ENCODE results near the gene TRPC1. TPM values are rescaled to one million over a fixed set of nuclear protein-coding genes. Genes with fewer than 3 reads are reported as not detected.
"Not testable (repeated sequence)": the region's sequence is repeated elsewhere in the genome, so short reads cannot be mapped to it uniquely, and the experiment has no call there.

The TRPC1 gene
- polyA plus RNA-seq, 10 donors: 6.5 to 14.3 (median 8.1) TPM

DNA sequence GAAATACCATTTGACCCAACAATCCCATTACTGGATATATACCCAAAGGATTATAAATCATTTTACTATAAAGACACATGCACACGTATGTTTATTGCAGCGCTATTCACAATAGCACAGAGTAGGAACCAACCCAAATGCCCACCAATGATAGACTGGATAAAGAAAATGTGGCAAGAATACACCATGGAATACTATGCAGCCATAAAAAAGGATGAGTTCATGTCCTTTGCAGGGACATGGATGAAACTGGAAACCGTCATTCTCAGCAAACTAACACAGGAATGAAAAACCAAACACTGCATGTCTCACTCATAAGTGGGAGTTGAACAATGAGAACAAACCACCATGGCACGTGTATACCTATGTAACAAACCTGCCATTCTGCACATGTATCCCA, 26.7 kb downstream of the TRPC1 start:
- not testable (repeated sequence) for DNase-seq

DNA sequence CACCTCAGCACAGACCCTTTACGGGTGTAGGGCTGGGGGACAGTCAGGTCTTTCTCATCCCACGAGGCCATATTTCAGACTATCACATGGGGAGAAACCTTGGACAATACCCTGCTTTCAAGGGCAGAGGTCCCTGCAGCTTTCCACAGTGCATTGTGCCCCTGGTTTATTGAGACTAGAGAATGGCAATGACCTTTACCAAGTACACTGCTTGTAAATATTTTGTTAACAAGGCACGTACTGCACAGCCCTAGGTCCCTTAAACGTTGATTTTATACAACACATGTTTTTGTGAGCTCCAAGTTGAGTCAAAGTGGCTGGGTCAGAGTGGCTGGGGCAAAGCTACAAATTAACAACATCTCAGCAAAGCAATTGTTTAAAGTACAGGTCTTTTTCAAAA, 28.8 kb downstream of the TRPC1 start:
- DNase-seq: not testable (repeated sequence)

DNA sequence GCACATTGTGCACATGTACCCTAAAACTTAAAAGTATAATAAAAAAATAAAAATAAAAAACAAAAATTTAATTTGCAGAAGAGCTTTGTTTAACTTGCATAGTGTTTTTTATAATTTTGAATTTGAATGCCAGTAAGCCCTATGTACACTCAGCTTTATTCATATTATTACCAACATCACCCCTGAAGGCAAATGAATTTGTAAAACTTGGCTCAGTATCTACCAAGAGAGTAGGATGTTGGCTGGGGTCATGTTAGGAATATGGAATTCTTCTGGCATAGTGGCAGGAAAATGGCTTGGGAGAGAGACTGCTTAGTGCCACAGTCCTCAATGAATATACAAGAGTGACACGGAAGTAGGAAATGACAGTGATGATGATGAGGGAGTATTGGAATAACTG, 30.7 kb downstream of the TRPC1 start:
- no peak for DNase-seq

DNA sequence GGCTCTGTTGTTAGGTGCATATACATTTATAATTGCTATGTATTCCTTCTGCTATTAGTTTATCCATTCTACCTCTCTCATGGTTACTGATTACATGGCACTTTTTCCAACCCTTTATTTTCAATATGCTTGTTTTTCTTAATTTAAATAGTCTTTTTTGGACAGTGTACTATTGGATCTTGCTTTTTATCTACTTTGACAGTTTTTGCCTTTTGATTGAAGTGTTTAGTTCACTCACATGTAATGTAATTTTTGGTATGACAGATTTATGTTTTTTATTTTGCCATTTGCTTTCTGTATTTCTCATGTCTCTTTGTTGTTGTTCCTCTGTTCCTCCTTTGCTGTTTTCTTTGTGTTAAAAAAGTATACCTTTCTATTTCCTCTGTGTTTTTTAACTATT, 44.5 kb downstream of the TRPC1 start:
- no peak for DNase-seq

DNA sequence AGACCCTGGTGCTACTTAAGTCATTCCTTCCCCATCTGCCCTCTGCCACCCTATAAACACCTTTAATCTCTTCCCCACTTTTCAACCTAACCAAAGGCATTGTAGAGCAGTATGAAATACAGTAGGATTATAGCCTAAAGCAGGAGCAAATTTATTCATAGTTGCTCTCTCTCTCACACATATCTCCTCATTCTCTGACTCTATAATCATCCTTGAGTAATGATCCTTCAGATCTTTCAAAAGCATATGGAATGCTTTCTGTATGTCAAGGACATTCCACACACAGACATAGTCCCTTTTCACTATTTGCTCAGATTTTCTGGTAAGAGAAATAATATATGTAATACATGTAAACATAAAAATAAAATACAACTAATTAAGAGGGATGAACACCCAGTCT, 54.1 kb downstream of the TRPC1 start:
- DNase-seq: no peak

DNA sequence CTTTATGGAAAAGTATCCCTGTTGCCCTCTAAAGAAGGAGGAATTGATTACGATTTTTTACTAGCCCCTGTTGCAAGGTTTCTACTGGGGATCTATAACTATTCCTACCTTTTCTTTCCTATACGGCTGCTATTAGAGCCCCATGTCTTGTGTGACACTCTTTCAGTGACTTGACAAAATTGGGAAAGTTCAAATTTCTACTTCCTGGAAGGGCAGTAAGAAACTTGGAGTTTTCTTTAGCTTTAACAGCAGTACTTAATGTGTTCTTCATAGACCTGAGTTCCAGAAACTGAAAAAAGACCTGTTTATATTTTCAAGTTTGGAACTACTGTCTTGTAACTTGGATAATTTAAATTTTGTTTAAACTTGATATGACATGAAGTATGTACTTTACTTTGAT, 54.7 kb downstream of the TRPC1 start:
- DNase-seq: no peak

DNA sequence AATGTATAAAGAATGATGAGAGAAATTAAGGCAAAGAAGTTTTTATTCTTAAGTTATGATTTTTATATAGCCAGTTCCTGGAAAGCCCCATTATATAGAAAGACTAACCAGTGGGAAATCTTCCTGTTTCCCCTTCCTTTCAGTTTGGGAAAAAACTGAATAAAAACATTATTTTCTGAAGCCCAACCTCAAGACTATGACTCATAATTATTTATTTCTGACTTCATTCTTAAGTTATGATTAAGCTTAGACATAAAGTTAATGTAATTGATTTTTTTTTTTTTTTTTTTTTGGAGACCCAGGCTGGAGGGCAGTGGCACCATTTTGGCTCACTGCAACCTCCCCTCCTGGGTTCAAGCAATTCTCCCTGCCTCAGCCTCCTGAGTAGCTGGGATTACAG, 55.8 kb downstream of the TRPC1 start:
- DNase-seq: no peak

DNA sequence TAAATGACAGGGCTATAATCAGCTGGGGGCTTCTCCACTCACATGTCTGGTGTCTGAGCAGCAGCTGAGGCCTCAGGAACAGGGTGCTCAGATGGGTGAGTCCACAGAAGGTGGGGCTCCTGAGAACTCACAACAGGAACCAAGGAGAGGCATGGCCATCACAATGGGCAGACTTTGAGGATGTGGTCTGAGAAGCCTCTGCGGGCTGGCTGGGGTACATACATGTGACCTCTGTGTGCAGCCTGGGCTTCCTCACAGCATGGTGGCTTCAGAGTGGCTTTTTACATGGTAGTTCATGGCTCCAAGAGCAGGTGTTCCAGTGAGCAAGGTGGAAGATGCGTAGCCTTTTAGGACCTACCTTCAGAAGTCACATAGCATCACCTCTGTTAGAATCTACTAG, 58.8 kb downstream of the TRPC1 start:
- no peak for DNase-seq

DNA sequence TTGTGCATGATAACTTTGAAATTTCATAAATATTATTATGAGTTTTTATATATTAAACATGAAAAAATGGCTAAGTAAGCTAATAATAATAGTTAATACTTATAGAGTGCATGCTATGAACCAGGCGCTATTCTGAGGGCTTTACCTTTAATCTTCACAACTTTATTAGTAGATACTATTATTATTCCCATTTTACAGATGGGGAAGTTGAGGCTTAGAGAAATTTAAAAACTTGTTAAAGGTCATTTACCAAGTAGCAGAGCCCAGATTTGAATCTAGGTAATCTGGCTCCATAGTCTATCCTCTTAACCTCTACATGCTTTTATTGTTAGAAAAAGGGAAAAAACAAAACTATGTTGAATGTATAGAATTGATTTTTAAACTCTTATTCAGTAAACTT, 60.4 kb downstream of the TRPC1 start:
- no peak for DNase-seq

DNA sequence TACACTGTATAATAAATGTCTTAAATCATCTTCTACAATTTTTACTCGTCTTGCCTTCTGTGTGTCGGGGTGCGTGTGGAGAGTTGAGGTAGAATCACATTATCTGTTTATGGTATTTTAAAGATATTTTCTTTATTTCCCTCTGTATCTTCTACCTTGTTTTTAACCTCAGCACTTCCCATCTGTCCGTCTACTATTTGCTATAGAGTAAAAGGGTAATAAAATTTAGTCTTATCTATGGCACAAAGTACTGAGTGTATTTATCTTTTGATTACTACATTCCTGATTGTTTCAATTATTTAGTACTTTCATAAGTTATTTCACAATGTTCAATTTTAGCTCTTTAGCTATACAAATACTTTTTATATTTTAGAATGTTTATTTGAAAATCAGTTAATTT, 62.2 kb downstream of the TRPC1 start:
- DNase-seq: no peak

DNA sequence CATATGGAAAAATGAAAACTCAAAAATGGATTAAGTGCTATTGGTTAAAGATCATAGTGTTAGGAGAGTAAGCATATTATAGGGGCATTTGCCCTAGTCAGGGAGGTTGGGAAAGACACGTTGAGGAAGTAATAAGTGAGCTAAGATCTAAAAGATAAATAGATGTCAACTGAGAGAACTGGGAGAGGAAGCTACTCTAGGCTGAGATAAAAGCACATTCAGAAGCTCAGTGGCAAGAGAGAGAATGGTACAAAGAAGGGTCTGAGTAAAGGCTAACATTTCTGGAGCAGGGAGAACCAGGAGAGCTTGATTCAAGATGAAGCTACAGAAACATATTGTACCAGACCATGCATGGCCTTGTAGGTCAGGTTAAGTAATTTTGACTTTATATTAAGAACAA, 63.9 kb downstream of the TRPC1 start:
- DNase-seq: no peak

DNA sequence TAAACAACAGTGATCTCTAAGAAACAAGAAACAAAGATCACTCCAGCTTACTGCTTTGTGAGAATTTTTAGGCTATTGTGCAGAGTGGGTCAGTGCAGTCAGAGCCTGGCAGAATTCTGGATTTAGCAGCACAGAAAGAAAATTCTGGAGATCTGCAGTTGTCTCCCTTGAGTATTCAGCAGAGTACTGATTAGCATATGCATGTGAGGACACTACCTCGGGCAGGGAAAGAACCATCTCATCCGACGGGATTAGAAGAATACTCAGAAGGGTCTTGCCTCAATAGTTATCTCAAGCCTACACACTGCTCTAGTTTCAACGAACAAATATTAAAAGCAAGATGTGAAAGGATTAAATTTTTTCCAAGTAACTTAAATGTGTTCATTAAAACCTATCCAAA, 70.7 kb downstream of the TRPC1 start:
- no peak for DNase-seq

DNA sequence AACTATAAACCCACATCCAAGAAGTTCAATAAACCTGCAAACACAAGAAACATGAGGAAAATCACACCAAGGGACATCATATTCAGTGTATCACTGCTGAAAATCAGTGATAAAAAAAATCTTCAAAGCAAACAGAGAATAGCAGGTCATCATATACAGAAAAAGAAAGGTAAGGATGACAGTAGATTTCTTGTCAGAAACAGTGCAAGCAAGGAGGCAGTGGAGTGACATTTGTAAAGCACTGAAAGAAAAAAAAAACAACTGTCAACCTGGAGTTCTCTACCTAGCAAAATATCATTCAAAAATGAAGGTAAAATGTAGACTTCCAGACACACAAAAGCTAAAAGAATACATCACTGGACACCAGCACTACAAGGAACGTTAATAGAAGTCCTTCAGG, 71.5 kb downstream of the TRPC1 start:
- no peak for DNase-seq

DNA sequence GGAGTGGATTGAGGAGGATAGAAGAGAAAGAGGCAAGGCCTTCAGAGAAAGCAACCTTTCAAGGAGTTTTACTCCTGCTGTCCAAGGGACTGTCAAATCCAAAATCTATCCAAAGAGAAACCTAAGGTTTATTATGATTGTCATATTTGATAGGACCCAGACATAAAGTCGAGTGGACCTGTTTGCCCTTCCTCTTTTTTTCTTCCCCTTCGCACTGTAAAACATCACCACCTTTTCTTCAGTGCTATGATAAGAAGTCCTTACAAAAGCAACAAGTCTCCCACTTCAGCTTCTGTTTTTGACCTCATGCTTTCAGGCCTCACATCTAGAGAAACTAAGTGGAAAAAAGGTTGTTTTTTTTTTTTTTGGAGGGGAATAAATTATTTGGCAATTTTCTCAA, 73.0 kb downstream of the TRPC1 start:
- no peak for DNase-seq

DNA sequence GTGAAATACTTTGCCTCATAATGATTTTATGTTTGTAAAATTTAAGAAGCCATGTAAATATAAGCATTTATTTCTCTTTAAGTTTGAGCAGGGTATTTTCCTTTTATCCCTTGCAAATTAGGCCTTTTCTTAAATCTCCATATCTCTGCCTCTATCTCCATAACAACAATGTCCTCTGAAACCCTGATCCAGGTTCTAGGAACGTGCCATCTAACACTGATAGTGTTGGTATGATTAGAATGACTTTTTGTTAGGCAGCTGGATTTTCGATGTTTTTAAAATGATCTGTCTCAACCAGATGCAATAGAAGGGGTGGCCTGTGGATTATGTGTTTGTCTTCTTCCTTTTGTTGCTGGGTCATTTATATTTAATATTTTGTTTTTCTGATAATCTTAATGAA, 77.9 kb downstream of the TRPC1 start:
- no peak for DNase-seq

DNA sequence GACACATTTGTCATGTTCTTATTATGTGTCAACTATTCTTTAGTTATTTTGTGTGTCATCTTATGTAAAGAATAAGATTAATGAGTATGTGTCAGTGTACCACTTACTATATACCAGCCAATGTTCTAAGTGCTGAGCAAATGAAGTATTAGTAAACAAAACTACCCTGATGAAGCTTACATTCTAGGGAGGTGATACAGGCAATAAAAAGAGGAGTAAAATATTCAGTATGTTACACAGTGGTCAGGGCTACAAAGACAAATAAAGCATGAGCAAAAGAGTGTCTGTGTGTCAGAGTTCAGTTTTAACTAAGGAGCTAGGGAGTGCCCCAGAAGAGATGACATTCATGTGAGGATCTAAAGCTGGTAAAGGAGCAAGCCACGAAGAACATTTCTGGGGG, 79.1 kb downstream of the TRPC1 start:
- no peak for DNase-seq

DNA sequence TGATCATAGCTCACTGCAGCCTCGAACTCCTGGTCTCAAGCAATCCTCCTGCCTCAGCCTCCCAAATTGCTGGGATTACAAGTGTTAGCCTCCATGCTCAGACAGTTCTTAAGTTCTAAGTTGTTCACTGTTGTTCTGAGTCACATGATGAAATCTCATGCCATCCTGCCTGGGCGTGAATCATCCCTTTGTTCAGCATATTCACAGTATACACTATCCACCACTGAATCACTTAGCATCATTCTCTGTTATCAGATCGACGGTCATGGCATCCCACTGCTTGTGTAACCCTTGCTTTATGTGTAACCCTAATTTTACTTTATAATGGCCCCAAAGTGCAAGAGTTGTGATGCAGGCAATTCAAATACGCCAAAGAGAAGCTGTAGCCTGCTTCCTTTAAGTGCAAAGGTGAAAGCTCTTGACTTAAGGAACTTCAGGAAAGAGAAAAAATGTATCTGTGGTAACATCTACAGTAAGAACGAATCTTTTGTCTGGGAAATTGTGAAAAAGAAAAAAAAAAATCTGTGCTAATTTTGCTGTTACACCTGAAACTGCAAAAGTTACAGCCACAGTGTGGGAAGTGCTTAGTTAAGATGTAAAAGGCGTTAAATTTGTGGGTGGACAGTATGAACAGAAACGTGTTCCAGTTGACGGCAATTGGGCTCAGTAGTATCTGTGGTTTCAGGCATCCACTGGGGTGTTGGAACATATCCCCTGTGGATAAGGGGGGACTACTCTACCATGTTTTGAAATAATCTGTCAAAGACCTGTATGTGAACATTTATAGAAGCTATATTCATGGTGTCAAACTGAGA, 84.5 kb downstream of the TRPC1 start:
- peak in 1 of 3 donors; percentile 10 for DNase-seq

DNA sequence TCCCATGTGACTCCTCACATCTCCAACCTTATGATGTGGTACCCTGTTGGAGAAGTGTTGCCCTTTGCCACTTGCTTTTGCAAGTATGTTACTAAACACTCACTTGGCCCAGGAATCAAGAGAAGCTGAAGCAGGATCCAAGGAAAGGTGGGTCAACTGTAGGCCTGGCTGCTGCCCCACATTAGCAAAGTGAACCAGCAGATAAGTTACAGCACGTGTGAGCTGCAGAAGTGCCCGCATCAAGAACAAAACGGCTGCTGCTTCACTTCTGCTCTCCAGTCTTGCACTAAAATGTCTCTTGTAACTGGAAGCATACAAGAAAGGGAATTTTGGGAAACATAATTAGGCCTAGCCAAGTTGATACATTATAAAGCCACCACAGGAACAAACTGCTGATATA, 85.4 kb downstream of the TRPC1 start:
- no peak for DNase-seq

DNA sequence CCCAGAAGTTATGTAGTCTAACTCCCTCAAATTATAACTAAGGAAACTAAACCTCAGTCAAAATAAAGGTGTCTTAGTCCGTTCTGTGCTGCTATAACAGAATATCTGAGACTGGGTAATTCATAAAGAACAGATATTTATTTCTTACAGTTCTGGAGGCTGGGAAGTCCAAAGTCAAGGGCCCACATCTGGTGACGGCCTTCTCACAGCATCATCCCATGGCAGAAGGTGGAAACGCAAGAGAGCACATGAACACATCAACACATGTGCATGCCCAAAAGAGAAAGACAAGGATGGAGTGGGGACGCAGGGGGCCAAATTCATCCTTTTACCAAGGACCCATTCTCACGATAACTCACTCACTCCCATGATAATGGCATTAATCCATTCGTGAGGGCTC, 92.0 kb downstream of the TRPC1 start:
- no peak for DNase-seq

DNA sequence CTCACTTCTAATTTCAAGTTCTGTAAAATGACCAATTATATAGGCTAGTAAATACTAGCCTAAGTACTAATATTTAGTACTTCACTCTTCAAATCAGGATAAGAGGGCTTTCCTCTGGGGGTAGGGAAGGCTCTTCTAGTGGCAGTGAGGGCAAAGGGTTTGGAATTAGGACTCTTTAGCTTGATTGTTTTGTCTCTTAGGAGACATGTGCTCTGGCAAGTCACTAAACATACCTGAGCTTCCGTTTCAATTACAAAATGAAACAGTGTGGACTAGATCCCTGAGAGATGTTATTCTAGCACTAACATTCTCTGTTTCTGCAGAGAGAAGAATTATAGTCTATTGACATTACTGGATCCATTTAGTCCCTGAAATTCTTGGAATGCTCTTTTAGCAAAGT, 93.5 kb downstream of the TRPC1 start:
- DNase-seq: no peak

DNA sequence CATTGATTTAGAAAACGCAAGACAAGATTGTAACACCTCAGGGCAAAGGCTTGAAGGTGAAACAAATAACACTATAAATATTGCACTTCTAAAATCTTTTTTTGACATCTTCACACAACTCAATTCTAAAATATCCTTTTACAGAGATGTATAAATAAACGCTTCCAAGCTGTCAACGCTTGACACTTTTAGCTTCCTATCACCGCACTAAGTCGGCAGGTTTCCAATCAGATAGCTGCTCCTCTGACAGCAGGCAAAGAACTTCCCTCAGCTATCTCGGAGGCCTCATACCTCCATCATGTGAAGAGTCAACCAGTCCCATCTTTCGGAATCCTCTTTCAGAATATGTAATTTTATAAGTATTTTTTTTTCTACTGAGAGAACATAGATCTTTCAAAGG, 94.1 kb downstream of the TRPC1 start:
- DNase-seq: no peak

DNA sequence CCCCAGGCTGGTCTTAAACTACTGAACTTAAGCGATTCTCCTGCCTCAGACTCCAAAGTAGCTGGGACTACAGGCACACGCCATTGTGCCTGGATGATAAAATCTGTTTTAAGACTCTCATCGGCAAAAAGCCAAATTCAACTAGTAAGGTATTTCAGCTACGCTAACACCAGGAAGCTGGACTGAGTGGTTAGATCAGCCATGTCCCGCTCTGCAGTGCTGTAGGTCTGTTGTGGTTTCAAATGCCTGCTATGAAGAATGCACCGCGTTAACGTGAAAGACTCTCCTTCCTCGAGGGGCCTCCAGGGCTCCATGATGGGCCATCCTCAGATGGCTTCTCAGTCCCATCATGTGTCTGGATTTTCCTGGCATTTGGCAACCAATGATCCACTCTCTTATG, 94.8 kb downstream of the TRPC1 start:
- no peak for DNase-seq

DNA sequence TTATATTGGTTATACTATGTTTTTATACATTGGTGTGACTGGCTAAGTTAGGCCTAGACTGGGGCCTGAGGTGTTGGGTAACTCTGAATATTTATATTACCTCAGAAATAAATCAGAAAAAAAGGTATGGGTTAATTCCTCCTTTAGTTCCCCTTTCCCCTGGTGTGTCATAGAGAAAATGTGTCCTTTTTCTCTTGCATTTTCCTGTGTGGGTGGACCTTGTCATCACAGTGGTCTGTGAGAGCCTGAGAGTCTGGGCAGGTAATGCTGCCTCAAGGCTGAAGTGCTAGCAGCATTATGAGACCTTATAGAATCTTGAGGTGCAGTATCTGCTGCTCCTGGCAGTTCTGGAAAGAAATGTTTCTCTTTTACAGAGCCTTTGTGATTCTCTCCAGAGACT, 95.3 kb downstream of the TRPC1 start:
- DNase-seq: no peak

DNA sequence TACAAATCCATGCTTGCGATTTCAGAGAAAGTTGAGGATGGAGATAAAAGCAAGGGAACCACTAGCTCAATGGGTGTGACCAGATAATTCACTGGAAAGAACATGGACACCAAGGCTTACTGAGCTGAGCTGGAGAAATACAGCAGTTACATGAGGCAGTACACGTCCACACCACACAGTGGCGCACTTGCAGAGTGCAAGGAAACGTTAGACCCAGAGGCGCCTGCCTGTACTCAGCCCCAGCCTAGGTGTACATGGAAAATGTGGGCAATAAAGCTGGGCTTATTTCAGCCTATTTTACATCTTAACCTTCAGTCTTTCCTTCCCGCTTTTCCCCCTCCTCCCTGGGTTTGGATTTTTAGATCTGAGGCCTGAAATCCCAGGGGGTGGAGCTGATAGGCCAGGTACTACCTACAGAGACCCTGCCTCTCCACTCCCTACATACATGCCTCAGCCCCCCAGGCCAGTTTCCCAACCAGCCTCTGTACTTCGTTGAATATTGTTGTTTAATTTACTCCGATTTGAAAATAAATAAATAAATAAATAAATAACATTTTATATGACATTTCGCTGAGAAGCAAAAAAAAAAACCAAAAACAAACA, 105.0 kb downstream of the TRPC1 start:
- DNase-seq: peak; percentile 43 to 72 (median 55)
